ENCODE data around the gene TPCN2. TPM values are rescaled to one million over a fixed set of nuclear protein-coding genes. Genes with fewer than 3 reads are reported as not detected.

TPCN2 gene
- total and polyA plus RNA-seq, 9 of the 15 experiments (the other 6 are each of a cell fraction or from before 2014, with no cell fraction given), result 0.66 to 10.2 (median 4.6) TPM

- TF ChIP-seq CHD7 (IDR thresholded peaks at IDR 0.05; ENCODE audit: low read depth, low read length) (no peak), TFE3 (CRISPR knock-in tag; IDR thresholded peaks at IDR 0.05) (no peak), SIN3B (IDR thresholded peaks at IDR 0.05; ENCODE audit: low read depth) (no peak), RREB1 (CRISPR knock-in tag; IDR thresholded peaks at IDR 0.05) (0 out of 2 replicates have a peak, but pooled peaks have one; percentile 8), SMC3 (conservative IDR thresholded peaks at IDR 0.05; ENCODE audit: insufficient read depth, low read depth, low read length) (peak; percentile 96), ZNF143 (CRISPR knock-in tag; IDR thresholded peaks at IDR 0.05) (0 out of 2 replicates have a peak, but pooled peaks have one; percentile 12), TEAD4 (IDR thresholded peaks at IDR 0.05; ENCODE audit: low read length) (no peak), TEAD4 (CRISPR knock-in tag; IDR thresholded peaks at IDR 0.05; ENCODE audit: borderline replicate concordance) (peak; percentile 62; the same call in 1 of the 2 replicates)
These were observed 52.5 kb downstream of the TPCN2 start (continued) for GRCh38 chr11:69101115-69101791.

All from K562 (cell line).